H9 (cell line): Measurements from ENCODE around the gene BPIFA1. TPM values are rescaled to one million over a fixed set of nuclear protein-coding genes. Genes with fewer than 3 reads are reported as not detected.
A peak's percentile ranks its signal among the peaks of the same experiment; 100 is the strongest.

Source experiments
- DNase-seq: peaks from one replicate; pipeline ENCODE4 v3.0.0-alpha.2; 2017
- H2AFZ ChIP-seq: one replicate; pipeline ENCODE4 v1.6.1; 2013; ENCODE audit warnings: mild to moderate bottlenecking, low read length, control low read depth, moderate library complexity
- H2AK5ac ChIP-seq: 2 replicates; pipeline ENCODE4 v1.6.1; 2013; ENCODE audit warnings: low read length, control low read depth, mixed read lengths; ENCODE audit not compliant: insufficient read length
- H2BK120ac ChIP-seq: one replicate; pipeline ENCODE4 v1.6.1; 2013; ENCODE audit warnings: low read depth, mild to moderate bottlenecking, low read length, control low read depth, inconsistent platforms; ENCODE audit not compliant: poor library complexity, severe bottlenecking
- H2BK12ac ChIP-seq: 2 replicates; pipeline ENCODE4 v1.6.1; 2013; ENCODE audit warnings: low read length, control low read depth, mixed read lengths, low read depth; ENCODE audit not compliant: insufficient read length
- H2BK15ac ChIP-seq: 2 replicates; pipeline ENCODE4 v1.6.1; 2013; ENCODE audit warnings: low read depth, low read length, control low read depth
- H2BK20ac ChIP-seq: one replicate; pipeline ENCODE4 v1.6.1; 2013; ENCODE audit warnings: low read depth, mild to moderate bottlenecking, low read length, control low read depth, inconsistent platforms; ENCODE audit not compliant: poor library complexity, severe bottlenecking
- H2BK5ac ChIP-seq: 2 replicates; pipeline ENCODE4 v1.6.1; 2013; ENCODE audit warnings: low read length, control low read depth, mixed read lengths; ENCODE audit not compliant: insufficient read length
- H3K14ac ChIP-seq: 2 replicates; pipeline ENCODE4 v1.6.1; 2013; ENCODE audit warnings: low read length, control low read depth; ENCODE audit not compliant: insufficient read depth
- H3K18ac ChIP-seq: 2 replicates; pipeline ENCODE4 v1.6.1; 2013; ENCODE audit warnings: low read depth, mild to moderate bottlenecking, mixed read lengths, low read length, control low read depth; ENCODE audit not compliant: insufficient read length
- H3K23ac ChIP-seq: 2 replicates; pipeline ENCODE4 v1.6.1; 2013; ENCODE audit warnings: low read length, control low read depth, mixed read lengths, low read depth; ENCODE audit not compliant: insufficient read length
- H3K23me2 ChIP-seq: 2 replicates; pipeline ENCODE4 v1.6.1; 2013; ENCODE audit warnings: low read depth, mild to moderate bottlenecking, mixed read lengths, low read length, control low read depth; ENCODE audit not compliant: insufficient read length, poor library complexity, severe bottlenecking
- H3K27ac ChIP-seq: 2 replicates; pipeline ENCODE4 v1.5.1; 2013; ENCODE audit warnings: low read length, control low read depth, mixed read lengths, low read depth; ENCODE audit not compliant: insufficient read length
- H3K27me3 ChIP-seq: 2 replicates; pipeline ENCODE4 v1.6.1; 2013; ENCODE audit warnings: low read length, control low read depth, inconsistent platforms; ENCODE audit not compliant: insufficient read depth
- H3K4ac ChIP-seq: 2 replicates; pipeline ENCODE4 v1.6.1; 2013; ENCODE audit warnings: low read depth, mild to moderate bottlenecking, control low read depth, inconsistent platforms, low read length, moderate library complexity
- H3K4me1 ChIP-seq: 2 replicates; pipeline ENCODE4 v1.6.1; 2013; ENCODE audit warnings: low read length, control low read depth, inconsistent platforms; ENCODE audit not compliant: insufficient read depth
- H3K4me2 ChIP-seq: 2 replicates; pipeline ENCODE4 v1.6.1; 2013; ENCODE audit warnings: low read length, control low read depth, mixed read lengths; ENCODE audit not compliant: insufficient read length, insufficient read depth
- H3K56ac ChIP-seq: 2 replicates; pipeline ENCODE4 v1.6.1; 2013; ENCODE audit warnings: low read depth, mild to moderate bottlenecking, mixed read lengths, low read length, control low read depth; ENCODE audit not compliant: insufficient read length
- H3K79me1 ChIP-seq: 2 replicates; pipeline ENCODE4 v1.6.1; 2013; ENCODE audit warnings: low read depth, mild to moderate bottlenecking, moderate library complexity, low read length, control low read depth, inconsistent platforms; ENCODE audit not compliant: insufficient read depth, poor library complexity, severe bottlenecking
- H3K79me2 ChIP-seq: 2 replicates; pipeline ENCODE4 v1.6.1; 2013; ENCODE audit warnings: low read length, control low read depth, inconsistent platforms; ENCODE audit not compliant: insufficient read depth
- H3K9ac ChIP-seq: 2 replicates; pipeline ENCODE4 v1.6.1; 2013; ENCODE audit warnings: low read length, control low read depth, mixed read lengths; ENCODE audit not compliant: insufficient read length; ENCODE audit errors: extremely low read depth
- H3K9me3 ChIP-seq: one replicate; pipeline ENCODE4 v1.6.1; 2013; ENCODE audit warnings: low read depth, low read length, inconsistent platforms; ENCODE audit not compliant: control insufficient read depth
- H3T11ph ChIP-seq: one replicate; pipeline ENCODE4 v1.6.1; 2013; ENCODE audit warnings: mild to moderate bottlenecking, low read length, control low read depth, inconsistent platforms
- H4K20me1 ChIP-seq: one replicate; pipeline ENCODE4 v1.6.1; 2013; ENCODE audit not compliant: control insufficient read depth, insufficient read length, insufficient read depth
- H4K5ac ChIP-seq: 2 replicates; pipeline ENCODE4 v1.6.1; 2013; ENCODE audit warnings: low read depth, mild to moderate bottlenecking, mixed read lengths, low read length, control low read depth; ENCODE audit not compliant: insufficient read length
- H4K8ac ChIP-seq: replicated peaks from 2 replicates; pipeline ENCODE4 v1.6.1; 2013; ENCODE audit warnings: low read length, control low read depth, mixed read lengths, low read depth; ENCODE audit not compliant: insufficient read length
- H4K91ac ChIP-seq: 2 replicates; pipeline ENCODE4 v1.6.1; 2013; ENCODE audit warnings: low read depth, mild to moderate bottlenecking, moderate library complexity, mixed read lengths, low read length, control low read depth; ENCODE audit not compliant: insufficient read length
- H3K27ac Mint-ChIP-seq, 3 experiments: 2 replicates in 2 of 3; 3 replicates in 1 of 3; pipeline ENCODE4 v1.8.0; 2020 to 2021; ENCODE audit warnings: mixed read lengths in 3 of 3, mild to moderate bottlenecking in 1 of 3, moderate library complexity in 1 of 3
- H3K27me3 Mint-ChIP-seq: 2 replicates; pipeline ENCODE4 v1.8.0; 2021; ENCODE audit warnings: low read depth, mild to moderate bottlenecking, moderate library complexity, mixed read lengths
- H3K36me3 Mint-ChIP-seq, 3 experiments: 2 replicates in 2 of 3; 3 replicates in 1 of 3; pipeline ENCODE4 v1.8.0; 2020 to 2021; ENCODE audit warnings: low read depth in 3 of 3, mixed read lengths in 3 of 3; ENCODE audit not compliant: insufficient read depth in 1 of 3
- H3K4me1 Mint-ChIP-seq, 2 experiments: 2 replicates each; pipeline ENCODE4 v1.8.0; 2020; ENCODE audit warnings: mixed read lengths in 2 of 2
- H3K4me3 Mint-ChIP-seq, 2 experiments: 2 replicates in 1 of 2; 3 replicates in 1 of 2; pipeline ENCODE4 v1.8.0; 2020 to 2021; ENCODE audit warnings: mild to moderate bottlenecking in 2 of 2, mixed read lengths in 2 of 2, moderate library complexity in 1 of 2
- H3K9me3 Mint-ChIP-seq, 2 experiments: 2 replicates in 1 of 2; 3 replicates in 1 of 2; pipeline ENCODE4 v1.8.0; 2020; ENCODE audit warnings: mild to moderate bottlenecking in 2 of 2, mixed read lengths in 2 of 2, moderate library complexity in 1 of 2
- WGBS: extraction: QIAGEN DNeasy Blood & Tissue Kit; methylation state at CpG from one replicate; pipeline ENCODE4 v1.1.7; 2013; ENCODE audit warnings: missing lambda C conversion rate, low lambda C conversion rate, mixed read lengths; ENCODE audit not compliant: insufficient read length; ENCODE audit errors: extremely low coverage; 5-methylcytosine and 5-hydroxymethylcytosine counted together
- total RNA-seq: library from RNA; stranded (reverse); gene quantifications from 2 replicates; pipeline ENCODE4 v1.2.1, GENCODE V29; 2021
- TF ChIP-seq, protein P1 (sequence below): fragments of 200-600 bp; sonication (generic); conservative IDR thresholded peaks from 3 replicates; pipeline ENCODE4 v1.8.0; 2021; ENCODE audit warnings: antibody characterized with exemption, mild to moderate bottlenecking

BPIFA1 gene
- total RNA-seq, 1 experiment from 2014 or later = not detected

DNA sequence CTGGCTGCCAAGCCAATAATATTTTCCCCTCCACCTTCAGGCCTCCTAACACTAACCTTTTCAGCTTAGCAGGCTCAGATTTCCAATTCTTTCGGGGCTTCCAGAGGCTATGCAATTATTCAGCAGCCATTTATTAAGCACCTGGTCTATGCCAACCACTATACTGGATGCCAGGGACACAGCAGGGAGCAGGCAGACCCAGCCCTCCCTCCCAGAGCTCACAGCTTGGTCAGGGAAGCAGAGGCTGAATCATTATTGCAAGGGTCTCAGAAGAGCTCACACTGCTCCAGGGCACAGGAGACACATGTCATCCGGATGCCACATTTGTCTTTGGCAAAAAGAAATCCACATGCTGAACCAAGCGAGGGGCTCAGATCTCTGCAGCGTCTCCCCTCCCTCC lies 48.5 kb downstream of the BPIFA1 start:
- no peaks in the 10 kb centered on the region for H3K9me3 ChIP-seq
- no peaks in the 10 kb centered on the region for H3K4me1 ChIP-seq
- H2BK120ac ChIP-seq = no peak overlapping the region
- H3K9ac ChIP-seq = no peak overlapping the region
- no peak overlapping the region for H2BK12ac ChIP-seq
- H2BK15ac ChIP-seq = no peak overlapping the region
- no peak overlapping the region for H3K4me3 Mint-ChIP-seq
- H3K23ac ChIP-seq = no peak overlapping the region
- no peak overlapping the region for H2BK20ac ChIP-seq
- H3K79me1 ChIP-seq = no peaks in the 10 kb centered on the region
- no peak overlapping the region for H3K56ac ChIP-seq
- H2BK5ac ChIP-seq = no peak overlapping the region
- no peak overlapping the region for H2AK5ac ChIP-seq
- H3K14ac ChIP-seq = no peak overlapping the region
- no peak overlapping the region for H3K4me2 ChIP-seq
- no peak for DNase-seq
- H3K27ac Mint-ChIP-seq = peak overlapping the region in 1 of 3 experiments; percentile 86; a peak in 1 of 7 replicates
- WGBS = no CpG with 5 or more reads among the region's 4 CpGs
- H4K91ac ChIP-seq = no peak overlapping the region
- no peak overlapping the region for H2AFZ ChIP-seq
- H3K27ac ChIP-seq = no peak overlapping the region
- H3K36me3 Mint-ChIP-seq = no peaks in the 10 kb centered on the region
- no peak overlapping the region for H4K8ac ChIP-seq
- no peak overlapping the region for H3K4ac ChIP-seq
- no peaks in the 10 kb centered on the region for H3K9me3 Mint-ChIP-seq
- H3K27me3 Mint-ChIP-seq = peaks cover 23% of the 10 kb centered on the region
- no peaks in the 10 kb centered on the region for H3K23me2 ChIP-seq
- no peaks in the 10 kb centered on the region for H3K79me2 ChIP-seq
- no peak overlapping the region for H3K18ac ChIP-seq
- H4K5ac ChIP-seq = no peak overlapping the region
- TF ChIP-seq, protein P1, sequence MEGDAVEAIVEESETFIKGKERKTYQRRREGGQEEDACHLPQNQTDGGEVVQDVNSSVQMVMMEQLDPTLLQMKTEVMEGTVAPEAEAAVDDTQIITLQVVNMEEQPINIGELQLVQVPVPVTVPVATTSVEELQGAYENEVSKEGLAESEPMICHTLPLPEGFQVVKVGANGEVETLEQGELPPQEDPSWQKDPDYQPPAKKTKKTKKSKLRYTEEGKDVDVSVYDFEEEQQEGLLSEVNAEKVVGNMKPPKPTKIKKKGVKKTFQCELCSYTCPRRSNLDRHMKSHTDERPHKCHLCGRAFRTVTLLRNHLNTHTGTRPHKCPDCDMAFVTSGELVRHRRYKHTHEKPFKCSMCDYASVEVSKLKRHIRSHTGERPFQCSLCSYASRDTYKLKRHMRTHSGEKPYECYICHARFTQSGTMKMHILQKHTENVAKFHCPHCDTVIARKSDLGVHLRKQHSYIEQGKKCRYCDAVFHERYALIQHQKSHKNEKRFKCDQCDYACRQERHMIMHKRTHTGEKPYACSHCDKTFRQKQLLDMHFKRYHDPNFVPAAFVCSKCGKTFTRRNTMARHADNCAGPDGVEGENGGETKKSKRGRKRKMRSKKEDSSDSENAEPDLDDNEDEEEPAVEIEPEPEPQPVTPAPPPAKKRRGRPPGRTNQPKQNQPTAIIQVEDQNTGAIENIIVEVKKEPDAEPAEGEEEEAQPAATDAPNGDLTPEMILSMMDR = no peak
- no peaks in the 10 kb centered on the region for H3K27me3 ChIP-seq
- no peaks in the 10 kb centered on the region for H4K20me1 ChIP-seq
- no peak overlapping the region for H3T11ph ChIP-seq
- H3K4me1 Mint-ChIP-seq = peaks cover 7 to 14% of the 10 kb centered on the region in 2 experiments
